HG03066 (cell line): ENCODE results near the gene CDK2AP2.
"Not testable (repeated sequence)": the region's sequence is repeated elsewhere in the genome, so short reads cannot be mapped to it uniquely, and the experiment has no call there.

Experiments
- ATAC-seq: cut with Tn5 transposase; IDR thresholded peaks from one replicate; pipeline ENCODE4 v1.9.1; 2021; ENCODE audit warnings: low read depth; ENCODE audit not compliant: unreplicated experiment

CDK2AP2 gene, protein sequence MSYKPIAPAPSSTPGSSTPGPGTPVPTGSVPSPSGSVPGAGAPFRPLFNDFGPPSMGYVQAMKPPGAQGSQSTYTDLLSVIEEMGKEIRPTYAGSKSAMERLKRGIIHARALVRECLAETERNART

DNA sequence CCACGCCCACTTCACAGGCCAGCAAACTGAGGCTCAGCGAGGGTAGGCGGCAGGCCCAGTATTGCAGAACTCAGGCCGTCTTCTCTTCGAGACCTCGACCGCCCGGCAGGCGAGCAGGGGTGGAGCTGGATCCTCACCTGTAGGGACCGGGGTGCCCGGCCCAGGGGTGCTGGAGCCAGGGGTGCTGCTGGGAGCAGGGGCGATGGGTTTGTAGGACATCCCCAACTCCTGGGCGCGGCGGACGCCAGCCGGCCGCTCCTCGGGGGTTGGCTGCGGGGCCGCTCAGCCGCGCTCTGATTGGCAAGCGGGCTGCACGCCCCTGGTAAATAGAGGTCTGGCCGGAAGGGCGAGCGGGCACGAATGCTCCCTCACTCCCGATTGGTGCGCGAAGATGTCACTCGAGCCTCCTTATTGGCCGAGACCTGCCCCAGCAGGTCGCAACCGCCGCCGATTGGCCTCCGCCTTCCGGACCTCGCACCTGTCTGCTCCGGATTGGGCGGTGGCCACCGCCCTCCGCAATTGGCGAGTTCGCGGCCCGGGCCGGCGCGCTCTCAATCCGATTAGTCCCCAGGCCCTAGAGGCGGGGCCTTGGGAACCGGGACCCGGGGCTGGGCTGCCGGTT, at the start of gene CDK2AP2:
CDK2AP2 (minus strand) TSS at position 299 of the 622 bp plus-strand sequence; CDS start at position 219, 80 bp downstream.
- peak; percentile 64 for ATAC-seq

DNA sequence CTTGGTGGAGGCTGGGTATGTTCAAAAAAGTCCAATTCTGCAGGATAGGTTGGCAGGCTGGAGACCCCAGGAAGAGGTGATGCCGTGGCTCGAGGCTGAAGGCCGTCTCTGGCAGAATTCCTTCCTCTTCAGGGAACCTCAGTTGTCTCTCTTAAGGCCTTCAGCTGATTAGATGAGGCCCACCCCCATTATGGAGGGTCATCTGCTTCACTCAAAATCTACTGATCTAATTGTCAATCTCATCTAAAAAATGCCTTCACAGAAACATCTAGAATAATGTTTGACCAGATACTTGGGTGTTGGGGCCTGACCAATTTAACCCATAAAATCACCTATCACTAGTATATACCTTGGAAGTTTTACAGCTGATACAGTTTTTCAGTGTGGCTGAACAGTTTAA, 48.3 kb upstream of the CDK2AP2 start:
- no peak for ATAC-seq

DNA sequence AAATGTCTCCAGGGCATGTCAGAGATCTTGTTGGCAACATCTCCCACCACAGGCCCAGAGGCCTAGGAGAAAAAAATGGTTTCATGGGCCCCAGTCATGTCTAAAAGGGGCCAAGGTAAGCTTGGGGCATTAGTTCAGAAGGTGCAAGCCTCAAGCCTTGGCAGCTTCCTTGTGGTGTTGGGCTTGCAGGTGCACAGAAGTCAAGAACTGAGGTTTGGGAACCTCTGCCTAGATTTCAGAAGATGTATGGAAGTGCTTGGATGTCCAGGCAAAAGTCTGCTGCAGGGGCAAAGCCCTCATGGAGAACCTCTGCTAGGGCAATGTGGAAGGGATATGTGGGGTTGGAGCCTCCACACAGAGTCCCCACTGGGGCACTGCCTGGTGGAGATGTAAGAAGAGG, 43.7 kb upstream of the CDK2AP2 start:
- not testable (repeated sequence) for ATAC-seq

DNA sequence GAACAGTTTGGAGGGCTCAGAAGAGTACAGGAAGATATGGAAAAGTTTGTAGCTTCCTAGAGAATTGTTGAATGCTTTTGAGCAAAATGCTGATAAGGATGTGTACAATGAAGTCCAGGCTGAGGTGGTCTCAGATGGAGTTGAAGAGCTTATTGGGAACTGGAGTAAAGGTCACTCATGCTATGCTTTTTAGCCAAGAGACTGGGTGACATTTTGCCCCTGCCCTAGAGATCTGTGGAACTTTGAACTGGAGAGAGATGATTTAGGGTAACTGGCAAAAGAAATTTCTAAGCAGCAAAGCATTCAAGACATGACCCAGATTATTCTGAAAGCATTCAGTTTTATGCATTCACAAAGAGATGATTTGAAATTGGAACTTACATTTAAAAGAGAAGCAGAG, 43.2 kb upstream of the CDK2AP2 start:
- no peak for ATAC-seq

DNA sequence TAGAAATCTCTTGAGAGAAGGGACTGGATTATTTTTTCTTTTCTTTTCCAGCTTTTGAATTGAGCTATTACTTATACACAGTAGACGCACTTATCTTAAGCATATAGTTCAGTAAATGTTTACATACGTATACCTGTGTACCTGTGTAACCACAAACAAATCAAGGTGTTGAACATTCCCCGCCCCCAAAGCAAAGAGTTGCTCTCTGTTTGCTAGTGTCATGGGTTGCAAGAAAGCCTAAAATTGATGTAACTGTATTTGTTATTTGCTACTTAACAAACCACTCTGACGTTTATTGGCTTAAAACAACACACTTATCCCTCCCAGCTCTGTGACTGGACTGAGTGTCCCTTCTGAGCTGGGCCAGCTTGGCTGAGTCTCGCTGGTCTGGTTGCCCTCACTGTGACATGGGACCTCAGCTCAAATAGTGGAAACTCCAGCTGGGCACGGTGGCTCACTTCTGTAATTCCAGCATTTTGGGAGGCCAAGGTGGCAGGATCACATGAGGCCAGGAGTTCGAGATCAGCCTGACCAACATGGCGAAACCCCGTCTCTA, 40.7 kb upstream of the CDK2AP2 start:
- ATAC-seq = no peak

DNA sequence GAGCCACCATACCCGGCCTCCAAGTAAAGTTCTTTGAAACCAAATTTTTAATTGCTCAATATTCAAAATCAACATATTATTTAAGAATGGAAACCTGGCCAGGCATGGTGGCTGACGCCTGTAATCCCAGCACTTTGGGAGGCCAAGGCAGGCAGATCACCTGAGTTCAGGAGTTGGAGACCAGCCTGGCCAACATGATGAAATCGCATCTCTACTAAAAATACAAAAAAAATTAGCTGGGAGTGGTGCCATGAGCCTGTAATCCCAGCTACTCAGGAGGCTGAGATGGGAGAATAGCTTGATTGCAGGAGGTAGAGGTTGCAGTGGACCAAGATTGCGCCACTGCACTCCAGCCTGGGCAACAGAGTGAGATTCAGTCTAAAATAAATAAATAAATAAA, 40.1 kb upstream of the CDK2AP2 start:
- not testable (repeated sequence) for ATAC-seq

DNA sequence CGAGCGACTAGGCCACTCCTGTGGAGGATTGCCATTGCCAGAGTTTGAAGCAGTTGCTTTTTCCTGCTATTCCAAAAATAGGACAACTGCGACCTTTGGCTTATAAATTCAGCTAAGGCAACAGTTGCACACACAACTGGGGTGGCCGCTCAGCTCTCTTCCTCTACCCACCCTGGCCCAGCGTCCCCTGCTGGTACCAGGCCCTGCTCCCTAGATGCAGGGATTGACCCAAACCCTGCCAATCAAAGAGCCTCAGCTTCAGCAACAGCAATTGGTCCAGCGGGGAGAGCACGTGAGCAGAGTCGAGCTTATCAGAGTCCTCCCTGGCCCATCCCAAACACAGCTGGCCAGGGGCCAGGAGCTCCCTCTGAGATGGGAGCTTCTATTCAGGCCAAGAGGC, 37.3 kb upstream of the CDK2AP2 start:
- ATAC-seq = no peak

DNA sequence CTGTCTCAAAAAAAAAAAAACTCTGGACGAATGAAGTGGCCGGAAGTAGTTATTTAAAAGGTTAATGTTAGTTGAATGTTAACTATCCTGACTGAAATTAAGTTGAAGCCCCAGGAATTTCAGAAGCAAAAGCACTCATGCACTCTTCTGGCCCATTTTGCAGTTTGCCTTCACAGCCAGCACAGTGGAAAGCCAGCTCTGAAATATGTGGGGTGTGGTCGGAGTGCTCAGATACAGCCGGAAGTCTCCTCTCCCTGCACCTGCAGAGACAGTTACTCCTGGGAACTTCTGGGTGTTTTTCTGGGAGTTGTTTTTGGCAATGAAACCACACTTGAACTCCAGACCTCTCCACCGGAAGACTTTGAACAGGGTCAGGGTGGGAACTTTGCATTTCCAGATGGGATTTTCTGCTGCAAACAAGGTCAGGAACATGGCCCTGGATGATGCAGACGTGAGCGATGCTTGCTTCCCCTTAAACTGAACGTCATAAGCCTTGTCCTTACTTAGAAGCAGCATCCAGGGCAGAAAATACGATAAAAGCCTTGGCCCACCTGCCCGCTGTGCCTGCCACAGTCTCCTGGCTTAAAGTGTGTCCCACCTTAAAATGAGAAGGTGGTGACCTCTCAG, 36.8 kb upstream of the CDK2AP2 start:
- ATAC-seq = no peak

DNA sequence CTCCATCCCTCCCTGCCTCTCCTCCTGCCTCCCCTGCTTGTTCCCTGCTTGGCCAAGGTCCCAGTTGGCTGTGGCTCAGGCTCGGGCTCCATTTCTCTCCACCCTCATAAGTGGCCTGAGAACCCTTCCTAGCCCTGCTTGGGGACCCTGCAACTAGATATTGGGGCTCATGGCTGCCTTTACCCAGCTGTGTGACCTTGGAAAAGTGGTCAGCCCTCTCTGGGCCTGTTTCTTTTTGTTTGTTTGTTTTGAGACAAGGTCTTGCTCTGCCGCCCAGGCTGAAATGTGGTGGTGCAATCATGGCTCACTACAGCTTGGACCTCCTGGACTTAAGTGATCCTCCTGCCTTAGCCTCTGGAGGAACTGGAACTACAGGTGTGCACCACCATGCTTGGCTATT, 35.6 kb upstream of the CDK2AP2 start:
- no peak for ATAC-seq

DNA sequence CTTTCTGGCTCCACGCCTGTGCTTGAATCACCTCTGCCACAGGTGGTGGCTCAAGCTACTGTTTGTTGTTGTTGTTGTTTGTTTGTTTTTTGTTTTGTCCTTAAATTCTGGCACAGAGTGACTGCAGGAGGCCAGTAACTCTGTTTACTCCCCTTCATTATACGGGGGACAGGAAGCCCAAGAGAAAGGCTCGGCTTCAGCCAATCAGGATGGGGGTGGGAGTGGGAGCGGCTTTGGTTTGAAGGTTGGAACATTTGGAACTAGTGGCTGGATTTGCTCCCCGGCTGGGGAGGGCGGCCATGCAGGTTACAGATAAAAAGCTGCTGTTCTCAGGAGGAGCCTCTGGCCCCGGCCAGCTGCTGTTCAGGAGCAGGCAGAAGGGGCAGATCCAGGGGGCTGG, 35.0 kb upstream of the CDK2AP2 start:
- ATAC-seq = no peak

DNA sequence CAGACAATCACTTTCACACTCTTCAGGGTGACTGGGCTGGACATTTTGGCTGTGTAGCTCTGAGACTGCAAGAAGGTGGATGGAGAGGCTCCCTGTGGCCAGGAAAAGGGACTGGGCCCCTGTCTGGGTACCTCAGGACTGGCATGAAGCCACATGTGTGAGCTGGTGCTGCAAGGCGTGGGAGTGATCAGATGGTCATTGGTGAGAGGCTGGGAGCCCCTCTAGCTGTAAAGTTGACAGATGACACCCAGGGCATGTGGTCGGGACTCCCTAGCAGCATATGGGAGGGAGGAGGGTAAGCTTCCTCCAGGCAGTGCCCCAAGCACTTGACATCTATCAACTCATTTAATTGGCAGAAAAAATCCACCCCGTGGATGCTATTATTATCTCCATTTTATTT, 34.2 kb upstream of the CDK2AP2 start:
- ATAC-seq = no peak

DNA sequence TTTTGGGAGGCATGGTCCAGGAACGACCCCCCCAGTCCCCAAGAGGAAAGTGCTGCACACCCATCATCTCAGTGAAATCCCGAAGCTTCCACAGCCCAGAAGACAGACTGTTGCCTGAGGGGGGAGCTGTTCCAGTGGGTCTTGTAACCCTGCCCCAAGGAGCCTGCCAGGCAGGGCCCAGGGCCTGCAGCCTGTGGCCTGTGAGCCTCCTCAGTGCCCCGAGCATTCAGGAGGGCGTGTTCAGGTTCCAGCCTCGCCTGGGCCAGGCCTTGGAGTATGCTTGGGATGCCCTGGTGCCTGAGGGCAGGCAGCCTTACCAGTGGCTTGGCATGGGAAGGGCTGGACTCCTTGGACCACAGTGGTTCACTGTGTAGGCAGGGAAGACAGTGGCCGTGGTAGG, 33.2 kb upstream of the CDK2AP2 start:
- no peak for ATAC-seq

DNA sequence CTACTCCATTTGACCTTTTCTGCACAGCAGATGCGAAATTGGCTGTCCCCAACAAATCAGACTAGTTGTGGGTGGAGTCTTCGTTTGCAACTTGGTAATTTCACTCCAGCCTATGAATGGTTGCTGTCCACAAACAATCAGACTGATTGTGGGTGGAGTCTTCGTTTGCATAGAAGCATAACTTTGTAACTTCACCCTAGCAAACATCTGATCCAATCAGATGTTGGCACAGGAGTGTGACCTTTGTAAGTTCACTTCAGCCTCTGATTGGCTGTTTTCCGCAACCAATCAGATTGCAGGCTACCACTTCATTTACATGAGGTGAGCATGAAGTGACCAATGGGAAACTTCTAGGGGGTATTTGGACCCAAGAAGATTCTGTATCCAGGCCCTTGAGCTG, 31.6 kb upstream of the CDK2AP2 start:
- no peak for ATAC-seq

DNA sequence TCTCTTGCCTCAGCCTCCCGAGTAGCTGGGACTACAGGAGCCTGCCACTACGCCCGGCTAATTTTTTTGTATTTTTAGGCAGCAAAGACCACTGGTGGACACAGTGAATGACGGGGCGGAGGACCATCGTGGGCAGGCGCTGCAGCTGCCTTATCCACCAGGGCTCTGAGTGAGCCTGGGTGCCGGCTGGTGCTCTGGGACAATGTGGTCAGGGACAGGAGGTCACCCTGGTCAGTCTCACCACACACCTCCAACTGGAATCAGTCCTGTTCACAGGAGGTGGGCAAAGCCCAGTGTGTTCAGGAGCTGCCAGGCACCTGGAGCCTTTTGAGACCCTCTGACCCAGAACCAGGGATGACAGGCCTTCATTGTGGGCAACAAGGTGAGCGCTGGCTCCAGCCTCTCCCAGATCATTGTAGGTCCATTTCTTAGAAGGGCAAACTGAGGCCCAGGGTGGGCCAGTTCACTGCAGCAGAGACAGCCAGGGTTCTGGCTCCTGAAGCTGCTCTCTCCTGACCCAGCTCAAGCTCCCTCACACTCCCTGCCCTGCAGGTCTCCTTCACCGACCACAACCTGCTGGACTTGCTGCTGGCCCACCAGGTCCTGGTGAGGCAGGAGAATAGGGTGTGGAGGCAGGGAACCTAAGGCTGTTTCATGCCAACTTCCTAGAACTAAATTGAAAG, 31.0 kb upstream of the CDK2AP2 start:
- ATAC-seq = no peak

DNA sequence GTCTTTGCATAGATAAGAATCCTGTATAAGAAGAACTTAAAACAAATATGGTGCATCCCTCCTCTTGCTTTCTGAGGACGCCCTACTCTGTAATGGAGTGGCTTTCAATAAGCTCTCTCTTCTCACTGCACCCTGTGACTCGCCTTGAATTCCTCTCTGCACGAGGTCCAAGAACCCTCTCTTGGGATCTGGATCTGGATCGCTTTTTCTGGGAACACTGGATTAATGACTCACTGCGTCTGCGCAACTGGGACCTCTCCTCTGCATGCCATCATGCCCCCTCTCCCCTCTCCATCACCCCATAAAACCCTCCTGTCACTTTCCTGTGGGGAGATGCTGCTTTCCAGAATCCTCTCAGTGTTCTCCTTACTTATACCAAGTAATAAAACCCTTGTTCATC, 30.3 kb upstream of the CDK2AP2 start:
- no peak for ATAC-seq

DNA sequence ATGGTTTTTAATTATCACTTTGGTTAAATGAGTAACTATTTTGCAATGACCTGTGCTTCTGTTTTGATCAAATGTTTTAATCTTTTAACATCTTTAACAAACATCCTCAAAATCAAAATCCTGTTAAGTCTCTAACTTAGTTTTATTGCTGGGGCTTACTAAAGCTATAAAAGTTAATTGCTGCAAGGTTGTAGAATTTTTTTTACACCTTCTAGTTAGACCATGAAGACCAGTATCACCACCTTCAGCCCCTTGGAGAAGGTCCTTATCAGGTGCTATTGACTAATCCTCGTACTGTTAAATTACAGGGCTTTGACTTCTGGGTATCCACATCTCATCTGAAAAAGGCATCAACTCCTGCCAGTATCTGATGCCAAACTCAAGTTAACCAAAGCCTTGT, 27.6 kb upstream of the CDK2AP2 start:
- no peak for ATAC-seq

DNA sequence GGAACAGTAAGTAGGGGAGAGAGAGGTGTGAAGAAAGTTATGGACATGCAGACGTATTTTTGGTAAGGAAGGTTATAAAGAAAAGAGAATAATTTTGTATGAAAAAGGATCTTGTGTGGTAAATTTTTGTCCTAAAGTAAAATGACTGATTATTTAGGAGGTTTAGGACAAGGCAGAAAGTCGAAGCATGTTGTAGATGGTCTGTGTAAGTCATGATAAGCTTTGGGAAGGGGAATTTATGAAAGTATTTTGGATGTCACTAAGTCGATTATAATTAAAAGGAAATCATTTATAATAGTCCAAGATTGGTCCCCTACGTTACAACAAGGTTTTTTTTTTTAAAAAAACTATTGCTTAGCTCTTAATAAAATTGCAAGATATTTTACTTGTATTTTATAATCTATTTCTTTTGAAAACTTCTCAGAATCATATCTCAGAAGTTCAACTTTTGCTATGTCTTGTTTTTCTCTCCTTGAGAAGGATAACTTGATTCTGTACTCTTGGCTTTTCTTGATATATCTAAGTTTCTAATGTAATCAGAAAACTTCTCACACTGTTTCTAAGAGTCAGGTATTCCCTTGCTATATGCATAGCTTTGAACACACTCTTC, 26.2 kb upstream of the CDK2AP2 start:
- ATAC-seq = no peak

DNA sequence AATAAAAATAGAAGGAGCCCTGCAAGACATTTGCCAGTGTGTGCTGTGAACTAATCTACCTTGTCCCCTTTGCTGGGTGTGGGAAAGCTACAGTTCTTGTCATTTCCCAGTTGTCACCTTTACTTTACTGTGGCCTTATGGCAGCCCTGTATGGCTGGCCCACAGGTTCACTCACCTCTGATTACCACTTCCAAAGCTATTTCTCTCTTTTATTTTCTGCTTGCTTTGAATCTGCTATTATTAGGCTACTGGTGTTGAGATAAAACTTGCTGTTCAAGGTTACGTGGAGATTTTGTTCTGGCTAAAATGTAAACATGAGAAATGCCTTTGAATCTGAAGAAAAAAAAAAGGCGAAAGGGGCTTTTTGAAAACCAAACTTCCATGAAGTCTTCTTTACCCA, 24.9 kb upstream of the CDK2AP2 start:
- ATAC-seq = no peak

DNA sequence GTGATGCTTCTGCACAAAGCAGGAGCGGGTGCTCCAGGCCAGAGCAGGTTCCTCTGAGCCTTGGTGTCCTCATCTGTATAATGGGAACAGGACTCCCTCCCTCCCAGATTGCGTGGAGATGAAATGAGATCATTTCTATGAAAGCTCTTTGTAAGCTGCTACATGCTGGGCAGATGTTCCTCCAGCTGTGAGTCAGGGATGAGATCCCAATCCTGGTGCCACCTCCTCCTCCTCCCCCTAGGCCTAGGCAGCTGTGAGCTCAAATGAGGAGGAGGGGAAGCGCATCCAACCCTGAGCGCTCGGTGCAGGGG, 22.3 kb upstream of the CDK2AP2 start:
- no peak for ATAC-seq

DNA sequence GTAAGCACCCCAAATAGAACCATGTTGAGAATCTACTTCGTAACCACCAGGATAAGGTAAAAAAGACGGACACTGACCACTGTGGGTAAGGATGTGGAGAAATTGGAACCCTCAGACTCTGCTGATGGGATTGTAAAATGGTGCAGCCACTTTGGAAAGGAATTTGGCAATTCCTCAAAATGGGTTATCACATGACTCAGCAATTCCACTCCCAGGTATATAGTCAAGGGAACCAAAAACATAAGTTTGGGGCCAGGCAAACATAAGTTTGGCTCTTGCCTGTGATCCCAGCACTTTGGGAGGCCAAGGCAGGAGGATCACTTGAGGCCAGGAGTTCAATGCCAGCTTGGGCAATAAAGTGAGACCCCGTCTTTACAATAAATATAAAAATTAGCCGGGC, 20.4 kb upstream of the CDK2AP2 start:
- no peak for ATAC-seq

DNA sequence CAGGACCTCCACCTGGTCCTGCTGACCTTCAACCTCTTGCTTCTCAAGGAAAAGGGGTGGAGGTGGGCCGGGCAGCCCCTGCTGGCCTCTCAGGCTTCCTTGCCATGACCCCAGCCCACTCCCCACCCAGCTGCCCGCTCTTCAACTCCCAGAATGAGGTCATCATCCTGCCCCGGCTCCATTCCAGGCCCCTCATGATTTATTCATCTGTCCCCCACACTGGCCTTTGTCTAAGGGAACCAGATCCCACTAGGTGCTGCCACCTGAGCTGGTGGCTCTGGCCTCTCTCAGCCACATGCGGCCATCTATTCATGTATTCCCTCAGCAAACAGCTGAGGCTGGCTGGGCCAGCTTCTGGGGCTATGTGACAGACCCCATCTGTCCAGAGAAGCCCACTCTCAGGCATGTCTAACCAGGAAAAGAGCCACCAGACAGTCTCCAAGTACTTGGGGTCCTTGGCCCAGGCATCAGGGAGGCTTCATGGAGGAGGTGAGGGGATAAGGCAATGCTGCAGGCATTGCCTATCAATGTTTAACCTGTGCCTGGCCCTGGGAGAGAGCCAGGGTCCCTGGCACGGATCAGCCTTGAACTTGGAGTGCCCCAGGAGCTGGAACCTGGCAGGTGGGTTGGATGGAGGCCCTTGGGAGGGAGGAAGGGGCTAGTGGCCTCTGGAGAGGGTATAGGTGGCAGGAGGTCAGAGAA, 17.5 kb upstream of the CDK2AP2 start:
- ATAC-seq = no peak
